ENCODE results near the gene GNPTG. TPM values are rescaled to one million over a fixed set of nuclear protein-coding genes. Genes with fewer than 3 reads are reported as not detected.

GNPTG gene
- total and polyA plus RNA-seq, 9 donors: 37.6 to 46.8 (median 40.3) TPM

- peaks cover 26% of the 10 kb centered on the region for H3K36me3 ChIP-seq (ENCODE audit: control insufficient read depth, insufficient read depth, low read length)
- no peak overlapping the region for H3K4me3 ChIP-seq (ENCODE audit: low read length)
- no peak overlapping the region for H3K27ac ChIP-seq (ENCODE audit: low read length)
- H3K9me3 ChIP-seq (replicated peaks; ENCODE audit: control insufficient read depth, low read depth, low read length): no peaks in the 10 kb centered on the region
- H3K27me3 ChIP-seq (ENCODE audit: control insufficient read depth, insufficient read depth, low read length): no peaks in the 10 kb centered on the region
- 85% methylated on average over 15 of the region's 19 CpGs for WGBS (ENCODE audit: insufficient coverage)
- peaks cover 2% of the 10 kb centered on the region for H3K4me1 ChIP-seq (ENCODE audit: control insufficient read depth, insufficient read depth, low read length)
- DNase-seq: no peak
Measured at GRCh38 chr16:1357906-1358566, 6.3 kb downstream of the GNPTG start.

GRCh38 chr16:1361685-1362360 lies 10.1 kb downstream of the GNPTG start:
- no peak for DNase-seq
- Histone ChIP-seq H3K4me1 (ENCODE audit: control insufficient read depth, insufficient read depth, low read length) (no peaks in the 10 kb centered on the region), H3K9me3 (replicated peaks; ENCODE audit: control insufficient read depth, low read depth, low read length) (no peaks in the 10 kb centered on the region)

GRCh38 chr16:1362807-1363206 lies 11.1 kb downstream of the GNPTG start:
- DNase-seq: no peak
- Histone ChIP-seq H3K9me3 (replicated peaks; ENCODE audit: control insufficient read depth, low read depth, low read length) (no peaks in the 10 kb centered on the region), H3K27ac (ENCODE audit: low read length) (no peak overlapping the region), H3K4me3 (ENCODE audit: low read length) (no peak overlapping the region), H3K4me1 (ENCODE audit: control insufficient read depth, insufficient read depth, low read length) (no peaks in the 10 kb centered on the region), H3K36me3 (ENCODE audit: control insufficient read depth, insufficient read depth, low read length) (peaks cover 55% of the 10 kb centered on the region), H3K27me3 (ENCODE audit: control insufficient read depth, insufficient read depth, low read length) (no peaks in the 10 kb centered on the region)
- 92% methylated on average over 7 of the region's 11 CpGs for WGBS (ENCODE audit: insufficient coverage)

More at GRCh38 chr16:1361685-1362360, 10.1 kb downstream of the GNPTG start:
- 92% methylated on average over 41 of the region's 43 CpGs for WGBS (ENCODE audit: insufficient coverage)
- H3K27me3 ChIP-seq (ENCODE audit: control insufficient read depth, insufficient read depth, low read length): no peaks in the 10 kb centered on the region
- no peak overlapping the region for H3K4me3 ChIP-seq (ENCODE audit: low read length)
- H3K36me3 ChIP-seq (ENCODE audit: control insufficient read depth, insufficient read depth, low read length): peaks cover 49% of the 10 kb centered on the region
- H3K27ac ChIP-seq (ENCODE audit: low read length): no peak overlapping the region

- no peaks in the 10 kb centered on the region for H3K4me1 ChIP-seq (ENCODE audit: control insufficient read depth, insufficient read depth, low read length)
- WGBS (ENCODE audit: insufficient coverage): 45% methylated on average over 16 of the region's 18 CpGs
- no peaks in the 10 kb centered on the region for H3K9me3 ChIP-seq (replicated peaks; ENCODE audit: control insufficient read depth, low read depth, low read length)
- no peak for DNase-seq
- no peak overlapping the region for H3K4me3 ChIP-seq (ENCODE audit: low read length)
- H3K36me3 ChIP-seq (ENCODE audit: control insufficient read depth, insufficient read depth, low read length): peaks cover 58% of the 10 kb centered on the region
- no peak overlapping the region for H3K27ac ChIP-seq (ENCODE audit: low read length)
- H3K27me3 ChIP-seq (ENCODE audit: control insufficient read depth, insufficient read depth, low read length): no peaks in the 10 kb centered on the region
Measured at GRCh38 chr16:1363501-1364041, 11.8 kb downstream of the GNPTG start.

- Histone ChIP-seq H3K4me1 (ENCODE audit: control insufficient read depth, insufficient read depth, low read length) (no peaks in the 10 kb centered on the region), H3K9me3 (replicated peaks; ENCODE audit: control insufficient read depth, low read depth, low read length) (no peaks in the 10 kb centered on the region), H3K27me3 (ENCODE audit: control insufficient read depth, insufficient read depth, low read length) (no peaks in the 10 kb centered on the region), H3K27ac (ENCODE audit: low read length) (no peak overlapping the region), H3K36me3 (ENCODE audit: control insufficient read depth, insufficient read depth, low read length) (peaks cover 58% of the 10 kb centered on the region), H3K4me3 (ENCODE audit: low read length) (no peak overlapping the region)
- DNase-seq: no peak
- 87% methylated on average over 22 of the region's 22 CpGs for WGBS (ENCODE audit: insufficient coverage)
Measured at GRCh38 chr16:1364510-1364909, 12.8 kb downstream of the GNPTG start.

GRCh38 chr16:1366060-1366711 lies 14.5 kb downstream of the GNPTG start:
- Histone ChIP-seq H3K4me1 (ENCODE audit: control insufficient read depth, insufficient read depth, low read length) (no peaks in the 10 kb centered on the region), H3K27ac (ENCODE audit: low read length) (no peak overlapping the region), H3K36me3 (ENCODE audit: control insufficient read depth, insufficient read depth, low read length) (peaks cover 60% of the 10 kb centered on the region), H3K9me3 (replicated peaks; ENCODE audit: control insufficient read depth, low read depth, low read length) (no peaks in the 10 kb centered on the region), H3K4me3 (ENCODE audit: low read length) (no peak overlapping the region), H3K27me3 (ENCODE audit: control insufficient read depth, insufficient read depth, low read length) (no peaks in the 10 kb centered on the region)
- 88% methylated on average over 29 of the region's 29 CpGs for WGBS (ENCODE audit: insufficient coverage)
- DNase-seq: no peak

GRCh38 chr16:1366712-1367299 lies 15.1 kb downstream of the GNPTG start:
- Histone ChIP-seq H3K4me3 (ENCODE audit: low read length) (no peak overlapping the region), H3K4me1 (ENCODE audit: control insufficient read depth, insufficient read depth, low read length) (no peaks in the 10 kb centered on the region), H3K36me3 (ENCODE audit: control insufficient read depth, insufficient read depth, low read length) (peaks cover 57% of the 10 kb centered on the region), H3K27ac (ENCODE audit: low read length) (no peak overlapping the region), H3K9me3 (replicated peaks; ENCODE audit: control insufficient read depth, low read depth, low read length) (no peaks in the 10 kb centered on the region), H3K27me3 (ENCODE audit: control insufficient read depth, insufficient read depth, low read length) (no peaks in the 10 kb centered on the region)
- 85% methylated on average over 24 of the region's 24 CpGs for WGBS (ENCODE audit: insufficient coverage)
- DNase-seq: no peak

GRCh38 chr16:1367486-1368174 lies 15.9 kb downstream of the GNPTG start:
- H3K4me1 ChIP-seq (ENCODE audit: control insufficient read depth, insufficient read depth, low read length): no peaks in the 10 kb centered on the region
- H3K36me3 ChIP-seq (ENCODE audit: control insufficient read depth, insufficient read depth, low read length): peaks cover 49% of the 10 kb centered on the region
- no peaks in the 10 kb centered on the region for H3K27me3 ChIP-seq (ENCODE audit: control insufficient read depth, insufficient read depth, low read length)
- no peak overlapping the region for H3K4me3 ChIP-seq (ENCODE audit: low read length)
- WGBS (ENCODE audit: insufficient coverage): 78% methylated on average over 17 of the region's 27 CpGs
- H3K9me3 ChIP-seq (replicated peaks; ENCODE audit: control insufficient read depth, low read depth, low read length): no peaks in the 10 kb centered on the region
- no peak overlapping the region for H3K27ac ChIP-seq (ENCODE audit: low read length)
- DNase-seq: no peak

- WGBS (ENCODE audit: insufficient coverage): 89% methylated on average over 30 of the region's 33 CpGs
- H3K4me3 ChIP-seq (ENCODE audit: low read length): no peak overlapping the region
- H3K36me3 ChIP-seq (ENCODE audit: control insufficient read depth, insufficient read depth, low read length): peaks cover 31% of the 10 kb centered on the region
- no peak overlapping the region for H3K27ac ChIP-seq (ENCODE audit: low read length)
- no peaks in the 10 kb centered on the region for H3K4me1 ChIP-seq (ENCODE audit: control insufficient read depth, insufficient read depth, low read length)
- no peaks in the 10 kb centered on the region for H3K27me3 ChIP-seq (ENCODE audit: control insufficient read depth, insufficient read depth, low read length)
- DNase-seq: no peak
- no peaks in the 10 kb centered on the region for H3K9me3 ChIP-seq (replicated peaks; ENCODE audit: control insufficient read depth, low read depth, low read length)
Measured at GRCh38 chr16:1371054-1371978, 19.6 kb downstream of the GNPTG start.

All from muscle of leg (tissue), 11 donors.